Measurements from ENCODE around the gene SNAP29.
"Not testable (repeated sequence)": the region's sequence is repeated elsewhere in the genome, so short reads cannot be mapped to it uniquely, and the experiment has no call there.

SNAP29 gene

GRCh38 chr22:20889025-20889704, 30.4 kb downstream of the SNAP29 start:
- no peak overlapping the region for H3K27ac ChIP-seq
- H3K4me3 ChIP-seq (ENCODE audit: low read depth, low read length): no peak overlapping the region
- no peak for TF ChIP-seq CTCF (IDR thresholded peaks at IDR 0.05)
- no peaks in the 10 kb centered on the region for H3K9me3 ChIP-seq (ENCODE audit: control insufficient read depth, low read length)
- no peaks in the 10 kb centered on the region for H3K4me1 ChIP-seq
- no peaks in the 10 kb centered on the region for H3K79me2 ChIP-seq
- H3K4me2 ChIP-seq (ENCODE audit: low read length): no peak overlapping the region
- no peaks in the 10 kb centered on the region for H3K27me3 ChIP-seq (ENCODE audit: control insufficient read depth, insufficient read depth, low read length)
- no peaks in the 10 kb centered on the region for H3K36me3 ChIP-seq (ENCODE audit: control insufficient read depth, insufficient read depth, low read length)
- no peak overlapping the region for H3K9ac ChIP-seq
- H2AFZ ChIP-seq: no peak overlapping the region

GRCh38 chr22:20889904-20890540, 31.2 kb downstream of the SNAP29 start:
- H3K27me3 ChIP-seq (ENCODE audit: control insufficient read depth, insufficient read depth, low read length): no peaks in the 10 kb centered on the region
- H3K4me3 ChIP-seq (ENCODE audit: low read depth, low read length): no peak overlapping the region
- no peaks in the 10 kb centered on the region for H3K4me1 ChIP-seq
- no peak overlapping the region for H2AFZ ChIP-seq
- no peaks in the 10 kb centered on the region for H3K36me3 ChIP-seq (ENCODE audit: control insufficient read depth, insufficient read depth, low read length)
- H3K79me2 ChIP-seq: no peaks in the 10 kb centered on the region
- no peak overlapping the region for H3K4me2 ChIP-seq (ENCODE audit: low read length)
- no peak overlapping the region for H3K27ac ChIP-seq
- TF ChIP-seq CTCF (IDR thresholded peaks at IDR 0.05): no peak
- H3K9me3 ChIP-seq (ENCODE audit: control insufficient read depth, low read length): no peaks in the 10 kb centered on the region
- H3K9ac ChIP-seq: no peak overlapping the region

- H3K27me3 ChIP-seq (ENCODE audit: control insufficient read depth, insufficient read depth, low read length): no peaks in the 10 kb centered on the region
- no peak overlapping the region for H3K4me3 ChIP-seq (ENCODE audit: low read depth, low read length)
- no peaks in the 10 kb centered on the region for H3K79me2 ChIP-seq
- H3K9ac ChIP-seq: no peak overlapping the region
- no peak overlapping the region for H3K4me2 ChIP-seq (ENCODE audit: low read length)
- no peak overlapping the region for H3K27ac ChIP-seq
- H3K9me3 ChIP-seq (ENCODE audit: control insufficient read depth, low read length): no peaks in the 10 kb centered on the region
- no peaks in the 10 kb centered on the region for H3K36me3 ChIP-seq (ENCODE audit: control insufficient read depth, insufficient read depth, low read length)
- H2AFZ ChIP-seq: no peak overlapping the region
- no peaks in the 10 kb centered on the region for H3K4me1 ChIP-seq
- no peak for TF ChIP-seq CTCF (IDR thresholded peaks at IDR 0.05)
These were observed 32.2 kb downstream of the SNAP29 start for GRCh38 chr22:20890975-20891374.

- H3K4me2 ChIP-seq (ENCODE audit: low read length); H3K36me3 ChIP-seq (ENCODE audit: control insufficient read depth, insufficient read depth, low read length); H3K9ac ChIP-seq; H3K4me3 ChIP-seq (ENCODE audit: low read depth, low read length); H3K79me2 ChIP-seq; H3K27me3 ChIP-seq (ENCODE audit: control insufficient read depth, insufficient read depth, low read length); H3K9me3 ChIP-seq (ENCODE audit: control insufficient read depth, low read length); H2AFZ ChIP-seq; H3K4me1 ChIP-seq; H3K27ac ChIP-seq: not testable (repeated sequence)
These were observed 38.9 kb downstream of the SNAP29 start for GRCh38 chr22:20897737-20898136.

- no peak overlapping the region for H3K9ac ChIP-seq
- H3K27me3 ChIP-seq (ENCODE audit: control insufficient read depth, insufficient read depth, low read length): no peaks in the 10 kb centered on the region
- H3K36me3 ChIP-seq (ENCODE audit: control insufficient read depth, insufficient read depth, low read length): no peaks in the 10 kb centered on the region
- no peak overlapping the region for H3K4me3 ChIP-seq (ENCODE audit: low read depth, low read length)
- no peak overlapping the region for H2AFZ ChIP-seq
- no peak overlapping the region for H3K27ac ChIP-seq
- no peak for TF ChIP-seq CTCF (IDR thresholded peaks at IDR 0.05)
- H3K4me1 ChIP-seq: no peaks in the 10 kb centered on the region
- no peaks in the 10 kb centered on the region for H3K79me2 ChIP-seq
- H3K4me2 ChIP-seq (ENCODE audit: low read length): no peak overlapping the region
- no peaks in the 10 kb centered on the region for H3K9me3 ChIP-seq (ENCODE audit: control insufficient read depth, low read length)
These were observed 41.1 kb downstream of the SNAP29 start for GRCh38 chr22:20899827-20900423.

GRCh38 chr22:20901093-20902033, 42.6 kb downstream of the SNAP29 start:
- not testable (repeated sequence) for H3K79me2 ChIP-seq; H2AFZ ChIP-seq; H3K4me3 ChIP-seq (ENCODE audit: low read depth, low read length); H3K4me1 ChIP-seq; H3K27me3 ChIP-seq (ENCODE audit: control insufficient read depth, insufficient read depth, low read length); H3K9me3 ChIP-seq (ENCODE audit: control insufficient read depth, low read length); H3K36me3 ChIP-seq (ENCODE audit: control insufficient read depth, insufficient read depth, low read length); H3K9ac ChIP-seq; H3K4me2 ChIP-seq (ENCODE audit: low read length); H3K27ac ChIP-seq

Measured in parathyroid adenoma (tissue), 2 donors.